H9 (cell line): ENCODE measurements around the gene COL19A1. TPM values are rescaled to one million over a fixed set of nuclear protein-coding genes. Genes with fewer than 3 reads are reported as not detected.

Experiments used
- DNase-seq: peaks from one replicate; pipeline ENCODE4 v3.0.0-alpha.2; 2017
- H2AFZ ChIP-seq: one replicate; pipeline ENCODE4 v1.6.1; 2013; ENCODE audit warnings: mild to moderate bottlenecking, low read length, control low read depth, moderate library complexity
- H2AK5ac ChIP-seq: 2 replicates; pipeline ENCODE4 v1.6.1; 2013; ENCODE audit warnings: low read length, control low read depth, mixed read lengths; ENCODE audit not compliant: insufficient read length
- H2BK120ac ChIP-seq: one replicate; pipeline ENCODE4 v1.6.1; 2013; ENCODE audit warnings: low read depth, mild to moderate bottlenecking, low read length, control low read depth, inconsistent platforms; ENCODE audit not compliant: poor library complexity, severe bottlenecking
- H2BK12ac ChIP-seq: 2 replicates; pipeline ENCODE4 v1.6.1; 2013; ENCODE audit warnings: low read length, control low read depth, mixed read lengths, low read depth; ENCODE audit not compliant: insufficient read length
- H2BK15ac ChIP-seq: 2 replicates; pipeline ENCODE4 v1.6.1; 2013; ENCODE audit warnings: low read depth, low read length, control low read depth
- H2BK20ac ChIP-seq: one replicate; pipeline ENCODE4 v1.6.1; 2013; ENCODE audit warnings: low read depth, mild to moderate bottlenecking, low read length, control low read depth, inconsistent platforms; ENCODE audit not compliant: poor library complexity, severe bottlenecking
- H2BK5ac ChIP-seq: 2 replicates; pipeline ENCODE4 v1.6.1; 2013; ENCODE audit warnings: low read length, control low read depth, mixed read lengths; ENCODE audit not compliant: insufficient read length
- H3K14ac ChIP-seq: 2 replicates; pipeline ENCODE4 v1.6.1; 2013; ENCODE audit warnings: low read length, control low read depth; ENCODE audit not compliant: insufficient read depth
- H3K18ac ChIP-seq: 2 replicates; pipeline ENCODE4 v1.6.1; 2013; ENCODE audit warnings: low read depth, mild to moderate bottlenecking, mixed read lengths, low read length, control low read depth; ENCODE audit not compliant: insufficient read length
- H3K23ac ChIP-seq: 2 replicates; pipeline ENCODE4 v1.6.1; 2013; ENCODE audit warnings: low read length, control low read depth, mixed read lengths, low read depth; ENCODE audit not compliant: insufficient read length
- H3K23me2 ChIP-seq: 2 replicates; pipeline ENCODE4 v1.6.1; 2013; ENCODE audit warnings: low read depth, mild to moderate bottlenecking, mixed read lengths, low read length, control low read depth; ENCODE audit not compliant: insufficient read length, poor library complexity, severe bottlenecking
- H3K27ac ChIP-seq: 2 replicates; pipeline ENCODE4 v1.5.1; 2013; ENCODE audit warnings: low read length, control low read depth, mixed read lengths, low read depth; ENCODE audit not compliant: insufficient read length
- H3K27me3 ChIP-seq: 2 replicates; pipeline ENCODE4 v1.6.1; 2013; ENCODE audit warnings: low read length, control low read depth, inconsistent platforms; ENCODE audit not compliant: insufficient read depth
- H3K4ac ChIP-seq: 2 replicates; pipeline ENCODE4 v1.6.1; 2013; ENCODE audit warnings: low read depth, mild to moderate bottlenecking, control low read depth, inconsistent platforms, low read length, moderate library complexity
- H3K4me1 ChIP-seq: 2 replicates; pipeline ENCODE4 v1.6.1; 2013; ENCODE audit warnings: low read length, control low read depth, inconsistent platforms; ENCODE audit not compliant: insufficient read depth
- H3K4me2 ChIP-seq: 2 replicates; pipeline ENCODE4 v1.6.1; 2013; ENCODE audit warnings: low read length, control low read depth, mixed read lengths; ENCODE audit not compliant: insufficient read length, insufficient read depth
- H3K56ac ChIP-seq: 2 replicates; pipeline ENCODE4 v1.6.1; 2013; ENCODE audit warnings: low read depth, mild to moderate bottlenecking, mixed read lengths, low read length, control low read depth; ENCODE audit not compliant: insufficient read length
- H3K79me1 ChIP-seq: 2 replicates; pipeline ENCODE4 v1.6.1; 2013; ENCODE audit warnings: low read depth, mild to moderate bottlenecking, moderate library complexity, low read length, control low read depth, inconsistent platforms; ENCODE audit not compliant: insufficient read depth, poor library complexity, severe bottlenecking
- H3K79me2 ChIP-seq: 2 replicates; pipeline ENCODE4 v1.6.1; 2013; ENCODE audit warnings: low read length, control low read depth, inconsistent platforms; ENCODE audit not compliant: insufficient read depth
- H3K9ac ChIP-seq: 2 replicates; pipeline ENCODE4 v1.6.1; 2013; ENCODE audit warnings: low read length, control low read depth, mixed read lengths; ENCODE audit not compliant: insufficient read length; ENCODE audit errors: extremely low read depth
- H3K9me3 ChIP-seq: one replicate; pipeline ENCODE4 v1.6.1; 2013; ENCODE audit warnings: low read depth, low read length, inconsistent platforms; ENCODE audit not compliant: control insufficient read depth
- H3T11ph ChIP-seq: one replicate; pipeline ENCODE4 v1.6.1; 2013; ENCODE audit warnings: mild to moderate bottlenecking, low read length, control low read depth, inconsistent platforms
- H4K20me1 ChIP-seq: one replicate; pipeline ENCODE4 v1.6.1; 2013; ENCODE audit not compliant: control insufficient read depth, insufficient read length, insufficient read depth
- H4K5ac ChIP-seq: 2 replicates; pipeline ENCODE4 v1.6.1; 2013; ENCODE audit warnings: low read depth, mild to moderate bottlenecking, mixed read lengths, low read length, control low read depth; ENCODE audit not compliant: insufficient read length
- H4K8ac ChIP-seq: replicated peaks from 2 replicates; pipeline ENCODE4 v1.6.1; 2013; ENCODE audit warnings: low read length, control low read depth, mixed read lengths, low read depth; ENCODE audit not compliant: insufficient read length
- H4K91ac ChIP-seq: 2 replicates; pipeline ENCODE4 v1.6.1; 2013; ENCODE audit warnings: low read depth, mild to moderate bottlenecking, moderate library complexity, mixed read lengths, low read length, control low read depth; ENCODE audit not compliant: insufficient read length
- H3K27ac Mint-ChIP-seq, 3 experiments: 2 replicates in 2 of 3; 3 replicates in 1 of 3; pipeline ENCODE4 v1.8.0; 2020 to 2021; ENCODE audit warnings: mixed read lengths in 3 of 3, mild to moderate bottlenecking in 1 of 3, moderate library complexity in 1 of 3
- H3K27me3 Mint-ChIP-seq: 2 replicates; pipeline ENCODE4 v1.8.0; 2021; ENCODE audit warnings: low read depth, mild to moderate bottlenecking, moderate library complexity, mixed read lengths
- H3K36me3 Mint-ChIP-seq, 3 experiments: 2 replicates in 2 of 3; 3 replicates in 1 of 3; pipeline ENCODE4 v1.8.0; 2020 to 2021; ENCODE audit warnings: low read depth in 3 of 3, mixed read lengths in 3 of 3; ENCODE audit not compliant: insufficient read depth in 1 of 3
- H3K4me1 Mint-ChIP-seq, 2 experiments: 2 replicates each; pipeline ENCODE4 v1.8.0; 2020; ENCODE audit warnings: mixed read lengths in 2 of 2
- H3K4me3 Mint-ChIP-seq, 2 experiments: 2 replicates in 1 of 2; 3 replicates in 1 of 2; pipeline ENCODE4 v1.8.0; 2020 to 2021; ENCODE audit warnings: mild to moderate bottlenecking in 2 of 2, mixed read lengths in 2 of 2, moderate library complexity in 1 of 2
- H3K9me3 Mint-ChIP-seq, 2 experiments: 2 replicates in 1 of 2; 3 replicates in 1 of 2; pipeline ENCODE4 v1.8.0; 2020; ENCODE audit warnings: mild to moderate bottlenecking in 2 of 2, mixed read lengths in 2 of 2, moderate library complexity in 1 of 2
- WGBS: extraction: QIAGEN DNeasy Blood & Tissue Kit; methylation state at CpG from one replicate; pipeline ENCODE4 v1.1.7; 2013; ENCODE audit warnings: missing lambda C conversion rate, low lambda C conversion rate, mixed read lengths; ENCODE audit not compliant: insufficient read length; ENCODE audit errors: extremely low coverage; 5-methylcytosine and 5-hydroxymethylcytosine counted together
- total RNA-seq: library from RNA; stranded (reverse); gene quantifications from 2 replicates; pipeline ENCODE4 v1.2.1, GENCODE V29; 2021
- TF ChIP-seq, protein P1 (sequence below): fragments of 200-600 bp; sonication (generic); conservative IDR thresholded peaks from 3 replicates; pipeline ENCODE4 v1.8.0; 2021; ENCODE audit warnings: antibody characterized with exemption, mild to moderate bottlenecking

COL19A1 gene
- total RNA-seq, 1 experiment from 2014 or later, result not detected

DNA sequence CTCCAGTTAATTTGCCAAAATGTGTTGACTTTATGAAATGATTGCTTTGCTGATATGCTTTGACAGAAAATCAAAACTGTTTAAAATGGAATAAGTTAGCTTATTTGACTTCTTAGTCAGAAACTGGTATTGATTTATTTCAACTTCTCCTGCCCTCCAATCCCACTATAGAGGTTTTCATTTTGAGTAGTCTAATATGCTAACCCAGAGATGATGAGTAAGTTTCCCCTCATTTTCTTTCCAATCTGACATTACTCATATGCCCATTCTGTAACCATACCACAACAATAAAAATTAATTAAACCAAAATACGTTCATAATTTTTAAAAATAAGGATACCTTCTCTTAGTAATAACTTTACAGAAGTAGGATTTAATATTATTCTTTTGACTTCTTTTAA, 78.8 kb downstream of the COL19A1 start:
- Histone ChIP-seq H3K9me3 (no peaks in the 10 kb centered on the region), H2BK120ac (no peak overlapping the region), H4K91ac (no peak overlapping the region), H3K9ac (no peak overlapping the region), H4K8ac (no peak overlapping the region), H3T11ph (no peak overlapping the region), H3K4ac (no peak overlapping the region), H3K27ac (no peak overlapping the region), H3K23ac (no peak overlapping the region), H3K14ac (no peak overlapping the region), H3K79me1 (no peaks in the 10 kb centered on the region), H3K4me1 (no peaks in the 10 kb centered on the region), H3K56ac (no peak overlapping the region), H3K18ac (no peak overlapping the region), H3K27me3 (no peaks in the 10 kb centered on the region), H4K20me1 (no peaks in the 10 kb centered on the region), H2BK12ac (no peak overlapping the region), H2AFZ (no peak overlapping the region), H3K4me2 (no peak overlapping the region), H2AK5ac (no peak overlapping the region), H3K23me2 (no peaks in the 10 kb centered on the region), H2BK5ac (no peak overlapping the region), H4K5ac (no peak overlapping the region), H2BK15ac (no peak overlapping the region), H3K79me2 (no peaks in the 10 kb centered on the region), H2BK20ac (no peak overlapping the region)
- no peaks in the 10 kb centered on the region for H3K4me1 Mint-ChIP-seq
- H3K36me3 Mint-ChIP-seq, result no peaks in the 10 kb centered on the region
- no peaks in the 10 kb centered on the region for H3K27me3 Mint-ChIP-seq
- TF ChIP-seq, protein P1, sequence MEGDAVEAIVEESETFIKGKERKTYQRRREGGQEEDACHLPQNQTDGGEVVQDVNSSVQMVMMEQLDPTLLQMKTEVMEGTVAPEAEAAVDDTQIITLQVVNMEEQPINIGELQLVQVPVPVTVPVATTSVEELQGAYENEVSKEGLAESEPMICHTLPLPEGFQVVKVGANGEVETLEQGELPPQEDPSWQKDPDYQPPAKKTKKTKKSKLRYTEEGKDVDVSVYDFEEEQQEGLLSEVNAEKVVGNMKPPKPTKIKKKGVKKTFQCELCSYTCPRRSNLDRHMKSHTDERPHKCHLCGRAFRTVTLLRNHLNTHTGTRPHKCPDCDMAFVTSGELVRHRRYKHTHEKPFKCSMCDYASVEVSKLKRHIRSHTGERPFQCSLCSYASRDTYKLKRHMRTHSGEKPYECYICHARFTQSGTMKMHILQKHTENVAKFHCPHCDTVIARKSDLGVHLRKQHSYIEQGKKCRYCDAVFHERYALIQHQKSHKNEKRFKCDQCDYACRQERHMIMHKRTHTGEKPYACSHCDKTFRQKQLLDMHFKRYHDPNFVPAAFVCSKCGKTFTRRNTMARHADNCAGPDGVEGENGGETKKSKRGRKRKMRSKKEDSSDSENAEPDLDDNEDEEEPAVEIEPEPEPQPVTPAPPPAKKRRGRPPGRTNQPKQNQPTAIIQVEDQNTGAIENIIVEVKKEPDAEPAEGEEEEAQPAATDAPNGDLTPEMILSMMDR, result no peak
- no peaks in the 10 kb centered on the region for H3K9me3 Mint-ChIP-seq
- WGBS, result 58% methylated on average over 1 of the region's 1 CpG
- DNase-seq, result no peak
- H3K4me3 Mint-ChIP-seq, result no peak overlapping the region
- H3K27ac Mint-ChIP-seq, result no peak overlapping the region
